H1 (cell line): ENCODE results near the gene ITPKB. TPM values are rescaled to one million over a fixed set of nuclear protein-coding genes. Genes with fewer than 3 reads are reported as not detected.

ENCODE experiments used
- CTCF ChIA-PET: fragments of 300-600 bp; sonication (Branson Sonifier 250); formaldehyde crosslinking; loops from one replicate; lab custom pipeline; 2021; ENCODE audit not compliant: partially characterized antibody; lab: Charles Lee
- POLR2A ChIA-PET: fragments of 300-600 bp; sonication (Branson Sonifier 250); formaldehyde crosslinking; loops from one replicate; lab custom pipeline; 2021; ENCODE audit warnings: inconsistent platforms; ENCODE audit not compliant: partially characterized antibody; lab: Charles Lee
- DNase-seq, 2 experiments: peaks; one replicate each; pipeline versions ENCODE4 v3.0.0 to v3.0.0-alpha.2; 2010 to 2022; ENCODE audit warnings: low spot score in 2 of 2, low read depth in 1 of 2, mixed read lengths in 1 of 2
- FAIRE-seq: peaks from 2 replicates; lab custom pipeline; 2011; peaks lifted over from hg19 to GRCh38; lab: Jason Lieb, UNC
- H2AFZ ChIP-seq: 2 replicates; pipeline ENCODE4 v1.8.1; 2012; ENCODE audit warnings: low read length, inconsistent platforms
- H2AK5ac ChIP-seq: 2 replicates; pipeline ENCODE4 v1.6.1; 2013; ENCODE audit warnings: low read depth, low read length
- H2BK120ac ChIP-seq: replicated peaks from 2 replicates; pipeline ENCODE3; 2013; ENCODE audit warnings: low read depth, low read length, inconsistent platforms
- H2BK12ac ChIP-seq: 2 replicates; pipeline ENCODE4 v1.6.1; 2013; ENCODE audit warnings: low read depth, low read length
- H2BK15ac ChIP-seq: 2 replicates; pipeline ENCODE4 v1.6.1; 2013; ENCODE audit warnings: low read length
- H2BK20ac ChIP-seq: 2 replicates; pipeline ENCODE4 v1.6.1; 2013; ENCODE audit warnings: low read length
- H2BK5ac ChIP-seq: 2 replicates; pipeline ENCODE4 v1.6.1; 2013; ENCODE audit warnings: low read depth, low read length
- H3K14ac ChIP-seq: 2 replicates; pipeline ENCODE4 v1.6.1; 2013; ENCODE audit warnings: inconsistent platforms; ENCODE audit not compliant: insufficient read length
- H3K18ac ChIP-seq: 2 replicates; pipeline ENCODE4 v1.6.1; 2013; ENCODE audit warnings: low read length; ENCODE audit errors: extremely low read depth
- H3K23ac ChIP-seq: 2 replicates; pipeline ENCODE4 v1.6.1; 2013; ENCODE audit warnings: inconsistent platforms; ENCODE audit not compliant: insufficient read length
- H3K23me2 ChIP-seq: 2 replicates; pipeline ENCODE4 v1.6.1; 2013; ENCODE audit warnings: low read depth, low read length
- H3K27ac ChIP-seq: 2 replicates; pipeline ENCODE4 v1.6.1; 2011; ENCODE audit warnings: low read depth, low read length, inconsistent platforms
- H3K27me3 ChIP-seq, 4 experiments: replicated peaks in 1 of 4; 1 replicate in 1 of 4; 2 replicates in 3 of 4; pipeline versions ENCODE4 v1.6.1 to v1.8.1; 2011 to 2013; ENCODE audit warnings: low read length in 3 of 4, mild to moderate bottlenecking in 3 of 4, inconsistent platforms in 2 of 4, mixed read lengths in 2 of 4, moderate library complexity in 1 of 4; ENCODE audit not compliant: control insufficient read depth in 3 of 4, insufficient read depth in 3 of 4; ENCODE audit errors: extremely low read depth in 1 of 4
- H3K36me3 ChIP-seq, 4 experiments: 2 replicates each; pipeline versions ENCODE4 v1.6.1 to v1.8.1; 2011 to 2013; ENCODE audit warnings: mild to moderate bottlenecking in 4 of 4, low read length in 3 of 4, moderate library complexity in 2 of 4, control low read depth in 1 of 4, inconsistent platforms in 1 of 4; ENCODE audit not compliant: insufficient read depth in 4 of 4, control insufficient read depth in 2 of 4
- H3K4ac ChIP-seq: replicated peaks from 2 replicates; pipeline ENCODE3; 2013; ENCODE audit warnings: low read length, low read depth, mixed read lengths, inconsistent platforms; ENCODE audit not compliant: insufficient read length
- H3K4me1 ChIP-seq, 4 experiments: replicated peaks in 1 of 4; 1 replicate in 1 of 4; 2 replicates in 3 of 4; pipeline versions ENCODE4 v1.6.1 to v1.8.1; 2011 to 2013; ENCODE audit warnings: low read length in 3 of 4, inconsistent platforms in 2 of 4, mixed read lengths in 1 of 4; ENCODE audit not compliant: insufficient read depth in 4 of 4, control insufficient read depth in 3 of 4
- H3K4me2 ChIP-seq, 2 experiments: 2 replicates each; pipeline versions ENCODE4 v1.6.1 to v1.8.1; 2011 to 2013; ENCODE audit warnings: low read depth in 2 of 2, low read length in 2 of 2, control low read depth in 1 of 2, inconsistent platforms in 1 of 2, mild to moderate bottlenecking in 1 of 2; ENCODE audit not compliant: insufficient read depth in 1 of 2
- H3K4me3 ChIP-seq, 4 experiments: fragments of 200-600, 300-600 bp in 1 of 4; sonication (generic), shearing (Covaris generic), sonication (Bioruptor Twin) in 1 of 4; 2 replicates each; pipeline versions ENCODE4 v1.5.1 to v1.8.1; 2011 to 2016; ENCODE audit warnings: low read length in 4 of 4, low read depth in 3 of 4, control low read depth in 2 of 4, inconsistent platforms in 2 of 4, mild to moderate bottlenecking in 2 of 4, mixed read lengths in 1 of 4, moderate library complexity in 1 of 4; ENCODE audit not compliant: insufficient read depth in 2 of 4; ENCODE audit errors: extremely low read depth in 1 of 4
- H3K56ac ChIP-seq: replicated peaks from 2 replicates; pipeline ENCODE3; 2013; ENCODE audit warnings: low read depth, mild to moderate bottlenecking, mixed read lengths, low read length, inconsistent platforms; ENCODE audit not compliant: insufficient read length
- H3K79me1 ChIP-seq: 2 replicates; pipeline ENCODE4 v1.6.1; 2013; ENCODE audit warnings: low read depth, low read length, control low read depth
- H3K79me2 ChIP-seq, 2 experiments: 2 replicates each; pipeline versions ENCODE4 v1.6.1 to v1.8.1; 2012 to 2013; ENCODE audit warnings: low read length in 2 of 2, mild to moderate bottlenecking in 2 of 2, inconsistent platforms in 1 of 2; ENCODE audit not compliant: insufficient read depth in 2 of 2, control insufficient read depth in 1 of 2
- H3K9ac ChIP-seq, 4 experiments: replicated peaks in 1 of 4; 1 replicate in 1 of 4; 2 replicates in 3 of 4; pipeline versions ENCODE4 v1.6.1 to v1.8.1; 2011 to 2013; ENCODE audit warnings: low read depth in 3 of 4, low read length in 3 of 4, control low read depth in 2 of 4, mild to moderate bottlenecking in 2 of 4, moderate library complexity in 2 of 4, inconsistent platforms in 1 of 4; ENCODE audit errors: extremely low read depth in 1 of 4
- H3K9me3 ChIP-seq, 2 experiments: 2 replicates each; pipeline versions ENCODE4 v1.6.1 to v1.8.1; 2012 to 2013; ENCODE audit warnings: mild to moderate bottlenecking in 2 of 2, moderate library complexity in 2 of 2, control low read depth in 1 of 2, inconsistent platforms in 1 of 2, low read depth in 1 of 2, low read length in 1 of 2, mixed read lengths in 1 of 2; ENCODE audit not compliant: insufficient read depth in 2 of 2
- H4K20me1 ChIP-seq, 2 experiments: replicated peaks in 1 of 2; 2 replicates each; pipeline versions ENCODE3 to v1.8.1; 2011 to 2013; ENCODE audit warnings: inconsistent platforms in 2 of 2, low read length in 2 of 2, mild to moderate bottlenecking in 1 of 2; ENCODE audit not compliant: insufficient read depth in 2 of 2, control insufficient read depth in 1 of 2
- H4K5ac ChIP-seq: 2 replicates; pipeline ENCODE4 v1.6.1; 2013; ENCODE audit warnings: low read length, low read depth, mixed read lengths, inconsistent platforms; ENCODE audit not compliant: insufficient read length
- H4K8ac ChIP-seq: 2 replicates; pipeline ENCODE4 v1.8.0; 2013; ENCODE audit warnings: mild to moderate bottlenecking, moderate library complexity, low read length, inconsistent platforms; ENCODE audit not compliant: insufficient read depth; ENCODE audit errors: extremely low read depth
- H4K91ac ChIP-seq: replicated peaks from 2 replicates; pipeline ENCODE3; 2013; ENCODE audit warnings: low read length, mixed read lengths, inconsistent platforms; ENCODE audit not compliant: insufficient read length
- BCL11A ChIP-seq, 2 experiments: IDR thresholded peaks; one replicate each; pipeline ENCODE4 v1.6.1; 2011; ENCODE audit warnings: low read depth in 2 of 2, low read length in 2 of 2, mild to moderate bottlenecking in 2 of 2
- CBX5 ChIP-seq: fragments of 300-800, 300-1000 bp; sonication (generic); IDR thresholded peaks from 2 replicates; pipeline ENCODE4 v1.7.1; 2016; ENCODE audit warnings: antibody characterized with exemption, low read length, low read depth
- CHD2 ChIP-seq: IDR thresholded peaks from 2 replicates; pipeline ENCODE4 v1.6.1; 2012; ENCODE audit warnings: low read length, improper control_type of control experiment
- GTF2F1 ChIP-seq: IDR thresholded peaks from 2 replicates; pipeline ENCODE4 v1.6.1; 2012; ENCODE audit warnings: low read depth, low read length, improper control_type of control experiment, borderline replicate concordance
- POU5F1 ChIP-seq: IDR thresholded peaks from 2 replicates; pipeline ENCODE4 v1.6.1; 2011; ENCODE audit warnings: low read depth, mild to moderate bottlenecking, low read length, moderate library complexity
- SIX5 ChIP-seq: IDR thresholded peaks from 2 replicates; pipeline ENCODE4 v1.6.1; 2011; ENCODE audit warnings: mild to moderate bottlenecking, low read depth, low read length
- TCF12 ChIP-seq: IDR thresholded peaks from 2 replicates; pipeline ENCODE4 v1.6.1; 2011; ENCODE audit warnings: low read depth, mild to moderate bottlenecking, low read length
- WGBS, 2 experiments: shearing (Covaris generic) in 1 of 2; methylation state at CpG; one replicate each; pipeline versions ENCODE4 v1.1.6 to v1.1.7; 2013 to 2015; ENCODE audit warnings: low lambda C conversion rate in 2 of 2, mixed read lengths in 2 of 2, inconsistent platforms in 1 of 2, low coverage in 1 of 2, missing lambda C conversion rate in 1 of 2; ENCODE audit not compliant: insufficient replicate concordance in 2 of 2, insufficient coverage in 1 of 2, insufficient read length in 1 of 2; ENCODE audit errors: extremely low coverage in 1 of 2, missing lambda C conversion rate in 1 of 2; 5-methylcytosine and 5-hydroxymethylcytosine counted together
- polyA plus RNA-seq, 7 experiments: library from polyadenylated mRNA; depleted of rRNA in 3 of 7; stranded (reverse) in 5 of 7; unstranded in 2 of 7; fragments of >200 nt in 5 of 7; fragments of 200-250 nt in 2 of 7; gene quantifications; 1 replicate in 5 of 7; 2 replicates in 1 of 7; 4 replicates in 1 of 7; pipeline versions ENCODE4 v1.2.1 to v1.2.3, GENCODE V29; 2011 to 2013; ENCODE audit warnings: missing spikeins in 2 of 7, mixed read lengths in 2 of 7
- total RNA-seq: library from RNA; stranded (reverse); fragmentation: NEBNext Ultra II Directional; extraction: Animal tissue kit (Norgen Biotek cat#: 25700); gene quantifications from 2 replicates; pipeline ENCODE4 v1.2.1, GENCODE V29; 2021

Gene ITPKB
- total and polyA plus RNA-seq, 2 of the 8 experiments (the other 6 are each of a cell fraction or from before 2014, with no cell fraction given) = 1.7 to 4.8 TPM

DNA sequence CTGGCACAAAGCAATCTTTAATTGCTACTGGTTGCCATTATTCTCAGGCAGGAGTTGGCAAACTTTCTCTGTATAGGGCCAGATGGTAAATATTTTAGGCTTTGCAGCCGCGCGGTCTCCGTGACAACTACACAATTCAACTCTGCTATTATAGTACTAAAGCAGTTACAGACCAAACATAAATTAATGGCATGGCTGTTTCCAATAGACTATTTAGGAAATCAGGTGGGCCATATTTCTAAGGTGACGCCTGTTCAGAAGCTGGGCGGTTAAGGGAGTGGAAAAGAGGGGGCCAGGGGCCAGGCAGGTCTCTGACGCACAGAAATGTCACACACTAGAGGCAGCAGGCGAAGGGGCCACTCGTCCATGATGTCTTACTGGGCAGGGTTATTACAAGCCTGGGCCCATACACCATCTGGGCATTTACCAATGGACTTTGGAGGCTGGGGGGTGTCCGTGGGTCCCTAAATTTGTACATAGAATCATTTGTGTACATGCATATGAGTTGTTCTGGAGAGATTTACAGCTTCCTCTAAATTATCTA, 110.4 kb downstream of the ITPKB start:
- Histone ChIP-seq H2BK20ac (no peak overlapping the region), H3K9me3 (0 out of 4 replicates have a peak, but pooled peaks cover 0 to 4% of the 10 kb centered on the region in 2 experiments), H3K18ac (no peak overlapping the region), H3K4me2 (no peak overlapping the region), H2AK5ac (no peak overlapping the region), H2BK12ac (no peak overlapping the region), H3K27me3 (peaks cover 0 to 10% (median 10%) of the 10 kb centered on the region in 4 experiments; a peak in 6 of 7 replicates), H4K8ac (no peak overlapping the region), H3K4me1 (no peaks in the 10 kb centered on the region), H3K79me2 (no peaks in the 10 kb centered on the region), H3K9ac (no peak overlapping the region), H4K5ac (no peak overlapping the region), H3K36me3 (no peaks in the 10 kb centered on the region), H3K4ac (no peak overlapping the region), H3K27ac (no peak overlapping the region), H3K56ac (no peak overlapping the region), H2AFZ (no peak overlapping the region), H4K91ac (no peak overlapping the region), H3K4me3 (no peak overlapping the region), H4K20me1 (no peaks in the 10 kb centered on the region), H2BK15ac (no peak overlapping the region), H3K14ac (no peak overlapping the region), H3K23ac (no peak overlapping the region), H3K23me2 (no peaks in the 10 kb centered on the region), H2BK120ac (no peak overlapping the region), H2BK5ac (no peak overlapping the region), H3K79me1 (no peaks in the 10 kb centered on the region)
- FAIRE-seq (no peak), DNase-seq (no peak)
- 89% methylated on average over 10 of the region's 10 CpGs; no CpG with 5 or more reads in 1 of the 2 experiments for WGBS, 2 experiments
- TF ChIP-seq SIX5 (no peak), CHD2 (no peak), GTF2F1 (no peak), CBX5 (no peak), BCL11A (IDR thresholded peaks at IDR 0.05; ENCODE audit: low read depth in 2 of 2, low read length in 2 of 2) (no peak), TCF12 (no peak), POU5F1 (no peak)
- ChIA-PET CTCF (interaction anchor here (0.5 to 14.1 kb wide), 8 partner anchors 9 to 198 kb away, joined by 3 to 184 read pairs (median 3); no protein-coding TSS in a partner anchor), POLR2A (no interaction called here)
